ENCODE results near the gene RHOT2.

The RHOT2 gene

DNA sequence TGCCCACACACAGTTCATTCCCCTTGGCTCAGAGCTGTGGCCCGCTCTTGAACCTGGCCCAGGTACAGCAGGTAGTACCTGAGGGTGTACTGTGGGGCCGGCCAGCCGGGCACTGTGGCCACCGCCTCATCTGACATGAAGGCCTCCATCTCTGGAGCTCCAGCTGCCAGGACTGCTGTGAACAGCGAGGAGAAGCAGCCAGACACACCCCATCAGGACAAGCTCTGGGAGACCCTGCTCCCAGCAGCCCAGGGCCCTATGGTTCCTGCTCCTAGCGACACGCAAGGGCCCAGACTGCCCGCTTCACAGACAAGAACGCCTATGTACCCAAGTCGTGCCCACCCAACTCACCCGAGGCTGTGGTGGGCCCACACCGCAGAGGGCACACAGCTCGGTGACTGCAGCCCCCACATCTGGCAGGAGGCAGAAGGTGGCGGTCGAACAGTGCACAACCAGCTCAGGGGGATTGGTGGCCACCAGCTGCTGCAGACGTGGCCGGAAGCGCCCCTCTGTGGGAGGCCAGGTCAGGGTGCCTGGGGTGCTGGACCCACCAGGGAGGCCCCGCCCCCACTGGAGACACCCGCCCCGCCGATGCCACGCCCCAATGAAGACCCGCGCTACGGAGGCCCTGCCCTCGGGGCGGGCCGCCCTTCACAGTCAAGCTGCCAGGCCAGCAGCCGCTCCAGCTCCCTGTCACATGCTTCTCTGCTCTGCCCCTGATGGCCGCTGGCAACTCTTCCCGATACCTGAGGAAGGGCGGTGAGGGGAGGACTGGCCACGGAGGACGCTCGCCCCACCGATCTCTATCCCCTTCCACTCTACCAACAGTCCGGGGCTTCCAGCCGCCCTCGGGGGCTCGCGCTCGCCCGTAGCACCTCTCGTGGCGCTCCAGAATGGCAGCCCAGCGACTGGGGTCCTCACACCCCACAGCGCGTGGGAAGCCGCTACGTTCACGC lies 11.2 kb downstream of the RHOT2 start:
- DNase-seq (ENCODE audit: low read depth) = peak; percentile 70
- peak overlapping the region; percentile 34 for H3K4me3 ChIP-seq (ENCODE audit: low read depth, low read length)
- TF ChIP-seq, protein P1, sequence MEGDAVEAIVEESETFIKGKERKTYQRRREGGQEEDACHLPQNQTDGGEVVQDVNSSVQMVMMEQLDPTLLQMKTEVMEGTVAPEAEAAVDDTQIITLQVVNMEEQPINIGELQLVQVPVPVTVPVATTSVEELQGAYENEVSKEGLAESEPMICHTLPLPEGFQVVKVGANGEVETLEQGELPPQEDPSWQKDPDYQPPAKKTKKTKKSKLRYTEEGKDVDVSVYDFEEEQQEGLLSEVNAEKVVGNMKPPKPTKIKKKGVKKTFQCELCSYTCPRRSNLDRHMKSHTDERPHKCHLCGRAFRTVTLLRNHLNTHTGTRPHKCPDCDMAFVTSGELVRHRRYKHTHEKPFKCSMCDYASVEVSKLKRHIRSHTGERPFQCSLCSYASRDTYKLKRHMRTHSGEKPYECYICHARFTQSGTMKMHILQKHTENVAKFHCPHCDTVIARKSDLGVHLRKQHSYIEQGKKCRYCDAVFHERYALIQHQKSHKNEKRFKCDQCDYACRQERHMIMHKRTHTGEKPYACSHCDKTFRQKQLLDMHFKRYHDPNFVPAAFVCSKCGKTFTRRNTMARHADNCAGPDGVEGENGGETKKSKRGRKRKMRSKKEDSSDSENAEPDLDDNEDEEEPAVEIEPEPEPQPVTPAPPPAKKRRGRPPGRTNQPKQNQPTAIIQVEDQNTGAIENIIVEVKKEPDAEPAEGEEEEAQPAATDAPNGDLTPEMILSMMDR (IDR thresholded peaks at IDR 0.05; ENCODE audit: low read depth, low read length) = no peak
- TF ChIP-seq, protein P2, sequence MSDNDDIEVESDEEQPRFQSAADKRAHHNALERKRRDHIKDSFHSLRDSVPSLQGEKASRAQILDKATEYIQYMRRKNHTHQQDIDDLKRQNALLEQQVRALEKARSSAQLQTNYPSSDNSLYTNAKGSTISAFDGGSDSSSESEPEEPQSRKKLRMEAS (IDR thresholded peaks at IDR 0.05; ENCODE audit: low read depth, low read length) = peak; percentile 58; the same call in 1 of the 2 replicates
- TF ChIP-seq POLR2A (IDR thresholded peaks at IDR 0.05; ENCODE audit: extremely low read depth, insufficient read length) (peak; percentile 37), MYC (IDR thresholded peaks at IDR 0.05; ENCODE audit: low read depth, low read length) (peak; percentile 30; the same call in 1 of the 2 replicates)

DNA sequence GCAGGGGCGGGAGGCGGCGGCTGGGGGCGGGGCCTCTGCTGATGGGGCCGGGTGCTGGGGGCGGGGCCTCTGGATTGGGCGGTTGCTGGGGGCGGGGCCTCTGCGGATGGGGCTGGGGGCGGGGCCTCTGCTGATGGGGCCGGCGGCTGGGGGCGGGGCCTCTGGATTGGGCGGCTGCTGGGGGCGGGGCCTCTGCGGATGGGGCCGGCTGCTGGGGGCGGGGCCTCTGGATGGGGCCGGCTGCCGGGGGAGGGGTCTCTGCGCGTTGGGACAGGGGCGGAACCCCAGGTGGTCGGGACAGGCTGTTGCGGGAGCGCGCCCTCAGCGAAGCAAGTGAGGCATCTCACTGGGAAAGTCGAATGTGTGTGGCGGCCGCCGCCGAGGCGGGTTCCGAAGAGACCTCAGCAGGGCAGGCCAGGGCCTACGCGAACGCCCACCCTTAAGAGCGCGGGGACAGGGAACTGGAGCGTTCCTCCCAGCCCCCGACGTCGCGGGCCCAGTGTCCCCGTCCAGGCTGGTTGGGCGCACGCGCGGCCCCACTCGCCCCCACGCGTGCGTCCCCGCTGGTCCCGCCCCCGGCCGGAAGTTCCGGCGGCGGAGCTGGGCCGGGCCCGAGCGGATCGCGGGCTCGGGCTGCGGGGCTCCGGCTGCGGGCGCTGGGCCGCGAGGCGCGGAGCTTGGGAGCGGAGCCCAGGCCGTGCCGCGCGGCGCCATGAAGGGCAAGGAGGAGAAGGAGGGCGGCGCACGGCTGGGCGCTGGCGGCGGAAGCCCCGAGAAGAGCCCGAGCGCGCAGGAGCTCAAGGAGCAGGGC lies 12.1 kb downstream of the RHOT2 start, which contains the start of gene STUB1:
Gene STUB1, plus strand, starts transcription at position 597 of the 811 bp plus-strand sequence. Its CDS starts 116 bp downstream, at position 713.
- DNase-seq (ENCODE audit: low read depth) = peak; percentile 81
- peak; percentile 53 for TF ChIP-seq POLR2A (IDR thresholded peaks at IDR 0.05; ENCODE audit: extremely low read depth, insufficient read length)
- TF ChIP-seq, protein P2 (IDR thresholded peaks at IDR 0.05; ENCODE audit: low read depth, low read length) = no peak
- peak; percentile 48; the same call in 1 of the 2 replicates for TF ChIP-seq MYC (IDR thresholded peaks at IDR 0.05; ENCODE audit: low read depth, low read length)
- H3K4me3 ChIP-seq (ENCODE audit: low read depth, low read length) = peak within 1 kb of the TSS; percentile 78

DNA sequence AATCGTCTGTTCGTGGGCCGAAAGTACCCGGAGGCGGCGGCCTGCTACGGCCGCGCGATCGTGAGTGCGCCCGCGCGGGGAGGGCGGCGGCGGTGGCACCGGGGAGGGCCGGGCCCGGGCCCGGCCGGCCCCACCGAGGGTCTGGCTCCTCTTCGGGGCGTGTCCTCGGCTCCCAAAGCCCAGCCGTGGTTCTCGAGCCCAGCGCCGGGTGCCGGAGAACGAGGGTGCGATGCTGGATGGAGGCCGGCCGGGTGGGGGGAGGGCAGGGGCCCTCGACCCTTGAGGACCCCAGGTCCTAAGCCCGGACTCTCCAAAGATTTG lies 12.7 kb downstream of the RHOT2 start:
- no peak for TF ChIP-seq MYC (IDR thresholded peaks at IDR 0.05; ENCODE audit: low read depth, low read length)
- TF ChIP-seq, protein P1 (IDR thresholded peaks at IDR 0.05; ENCODE audit: low read depth, low read length) = no peak
- no peak for TF ChIP-seq POLR2A (IDR thresholded peaks at IDR 0.05; ENCODE audit: extremely low read depth, insufficient read length)
- TF ChIP-seq, protein P2 (IDR thresholded peaks at IDR 0.05; ENCODE audit: low read depth, low read length) = no peak
- DNase-seq (ENCODE audit: low read depth) = no peak
- peak overlapping the region; percentile 78 for H3K4me3 ChIP-seq (ENCODE audit: low read depth, low read length)

DNA sequence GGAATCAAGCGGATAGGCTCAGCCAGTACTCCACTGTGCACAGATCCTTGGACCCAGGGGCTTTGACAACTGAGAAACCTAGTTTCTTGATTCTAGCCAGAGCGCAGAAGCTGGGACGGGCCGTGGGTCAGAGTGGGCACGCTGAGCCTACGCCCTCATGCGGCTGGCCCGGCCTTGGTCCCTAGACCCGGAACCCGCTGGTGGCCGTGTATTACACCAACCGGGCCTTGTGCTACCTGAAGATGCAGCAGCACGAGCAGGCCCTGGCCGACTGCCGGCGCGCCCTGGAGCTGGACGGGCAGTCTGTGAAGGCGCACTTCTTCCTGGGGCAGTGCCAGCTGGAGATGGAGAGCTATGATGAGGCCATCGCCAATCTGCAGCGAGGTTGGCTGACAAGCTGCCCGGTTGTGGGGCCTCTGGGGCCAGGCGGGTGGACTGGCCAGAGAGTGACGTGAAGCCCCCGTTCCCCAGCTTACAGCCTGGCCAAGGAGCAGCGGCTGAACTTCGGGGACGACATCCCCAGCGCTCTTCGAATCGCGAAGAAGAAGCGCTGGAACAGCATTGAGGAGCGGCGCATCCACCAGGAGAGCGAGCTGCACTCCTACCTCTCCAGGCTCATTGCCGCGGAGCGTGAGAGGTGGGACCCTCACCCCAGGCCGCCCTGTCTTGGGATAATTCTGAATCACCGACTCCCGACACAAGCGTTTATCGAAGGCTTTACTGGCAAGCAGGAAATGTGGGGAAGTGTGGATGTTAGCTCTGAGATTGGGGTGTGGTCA lies 13.2 kb downstream of the RHOT2 start:
- TF ChIP-seq, protein P2 (IDR thresholded peaks at IDR 0.05; ENCODE audit: low read depth, low read length) = no peak
- TF ChIP-seq, protein P1 (IDR thresholded peaks at IDR 0.05; ENCODE audit: low read depth, low read length) = peak; percentile 8
- no peak for TF ChIP-seq POLR2A (IDR thresholded peaks at IDR 0.05; ENCODE audit: extremely low read depth, insufficient read length)
- no peak for TF ChIP-seq MYC (IDR thresholded peaks at IDR 0.05; ENCODE audit: low read depth, low read length)
- peak overlapping the region; percentile 78 for H3K4me3 ChIP-seq (ENCODE audit: low read depth, low read length)
- peak; percentile 57 for DNase-seq (ENCODE audit: low read depth)

DNA sequence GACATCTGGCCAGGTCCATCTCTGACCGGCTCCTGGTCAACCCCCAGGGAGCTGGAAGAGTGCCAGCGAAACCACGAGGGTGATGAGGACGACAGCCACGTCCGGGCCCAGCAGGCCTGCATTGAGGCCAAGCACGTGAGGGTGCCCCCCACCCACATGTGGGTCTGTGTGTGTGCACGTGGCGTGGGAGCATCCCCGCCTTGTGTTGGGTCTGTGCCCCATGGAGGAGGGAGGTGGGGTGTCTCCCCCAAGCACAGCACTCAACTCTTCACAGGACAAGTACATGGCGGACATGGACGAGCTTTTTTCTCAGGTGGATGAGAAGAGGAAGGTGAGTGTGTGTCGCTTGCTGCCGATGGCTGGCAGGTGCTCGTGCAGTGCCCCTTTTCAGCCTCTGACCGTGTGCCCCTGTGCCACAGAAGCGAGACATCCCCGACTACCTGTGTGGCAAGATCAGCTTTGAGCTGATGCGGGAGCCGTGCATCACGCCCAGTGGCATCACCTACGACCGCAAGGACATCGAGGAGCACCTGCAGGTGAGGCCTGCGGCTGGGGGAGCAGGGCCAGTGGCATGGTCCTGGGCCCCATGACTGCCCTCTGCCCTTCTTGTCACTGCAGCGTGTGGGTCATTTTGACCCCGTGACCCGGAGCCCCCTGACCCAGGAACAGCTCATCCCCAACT lies 14.0 kb downstream of the RHOT2 start:
- TF ChIP-seq, protein P1 (IDR thresholded peaks at IDR 0.05; ENCODE audit: low read depth, low read length) = no peak
- TF ChIP-seq, protein P2 (IDR thresholded peaks at IDR 0.05; ENCODE audit: low read depth, low read length) = no peak
- TF ChIP-seq POLR2A (IDR thresholded peaks at IDR 0.05; ENCODE audit: extremely low read depth, insufficient read length) (no peak), MYC (IDR thresholded peaks at IDR 0.05; ENCODE audit: low read depth, low read length) (no peak)
- DNase-seq (ENCODE audit: low read depth) = no peak
- H3K4me3 ChIP-seq (ENCODE audit: low read depth, low read length) = no peak overlapping the region

Data from NB4 (cell line).